WTC11 (cell line): ENCODE results near the gene PARM1.

ENCODE experiments used
- ATF6 ChIP-seq: sonication (generic); formaldehyde crosslinking; IDR thresholded peaks from 2 replicates; pipeline ENCODE4 v1.8.1; 2023; ENCODE audit warnings: mild to moderate bottlenecking, missing genetic modification reagents
- TF ChIP-seq, protein P1 (sequence below): fragments of 200-600 bp; IDR thresholded peaks from 2 replicates; pipeline ENCODE4 v1.8.0; 2022; ENCODE audit warnings: antibody characterized with exemption
- TF ChIP-seq, protein P2 (sequence below): sonication (generic); formaldehyde crosslinking; IDR thresholded peaks from 2 replicates; pipeline ENCODE4 v1.8.0; 2022; ENCODE audit warnings: mild to moderate bottlenecking, missing genetic modification reagents
- TF ChIP-seq, protein P3 (sequence below): sonication (generic); formaldehyde crosslinking; IDR thresholded peaks from 2 replicates; pipeline ENCODE4 v1.8.0; 2023; ENCODE audit warnings: missing genetic modification reagents

DNA sequence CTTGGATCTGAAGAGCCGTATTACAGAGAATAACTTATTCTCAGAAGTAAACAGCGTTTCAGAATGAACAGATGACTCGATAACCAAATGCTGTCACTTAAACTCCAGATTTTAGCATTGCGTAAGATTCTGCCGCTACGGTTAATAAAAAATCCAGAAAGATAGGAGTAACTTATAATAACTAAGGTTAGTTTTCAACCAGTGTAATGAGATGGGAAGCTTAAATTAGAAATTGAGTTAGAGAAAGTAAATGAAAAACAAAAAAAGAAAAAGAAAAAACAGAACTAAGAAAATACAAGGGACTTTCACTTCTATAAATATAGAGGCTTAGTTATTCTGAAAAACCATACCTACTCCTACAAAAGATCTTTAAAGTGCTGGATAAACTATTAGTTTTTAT is 13.1 kb upstream of the PARM1 start:
- TF ChIP-seq, protein P1, sequence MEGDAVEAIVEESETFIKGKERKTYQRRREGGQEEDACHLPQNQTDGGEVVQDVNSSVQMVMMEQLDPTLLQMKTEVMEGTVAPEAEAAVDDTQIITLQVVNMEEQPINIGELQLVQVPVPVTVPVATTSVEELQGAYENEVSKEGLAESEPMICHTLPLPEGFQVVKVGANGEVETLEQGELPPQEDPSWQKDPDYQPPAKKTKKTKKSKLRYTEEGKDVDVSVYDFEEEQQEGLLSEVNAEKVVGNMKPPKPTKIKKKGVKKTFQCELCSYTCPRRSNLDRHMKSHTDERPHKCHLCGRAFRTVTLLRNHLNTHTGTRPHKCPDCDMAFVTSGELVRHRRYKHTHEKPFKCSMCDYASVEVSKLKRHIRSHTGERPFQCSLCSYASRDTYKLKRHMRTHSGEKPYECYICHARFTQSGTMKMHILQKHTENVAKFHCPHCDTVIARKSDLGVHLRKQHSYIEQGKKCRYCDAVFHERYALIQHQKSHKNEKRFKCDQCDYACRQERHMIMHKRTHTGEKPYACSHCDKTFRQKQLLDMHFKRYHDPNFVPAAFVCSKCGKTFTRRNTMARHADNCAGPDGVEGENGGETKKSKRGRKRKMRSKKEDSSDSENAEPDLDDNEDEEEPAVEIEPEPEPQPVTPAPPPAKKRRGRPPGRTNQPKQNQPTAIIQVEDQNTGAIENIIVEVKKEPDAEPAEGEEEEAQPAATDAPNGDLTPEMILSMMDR: no peak
- TF ChIP-seq, protein P2, sequence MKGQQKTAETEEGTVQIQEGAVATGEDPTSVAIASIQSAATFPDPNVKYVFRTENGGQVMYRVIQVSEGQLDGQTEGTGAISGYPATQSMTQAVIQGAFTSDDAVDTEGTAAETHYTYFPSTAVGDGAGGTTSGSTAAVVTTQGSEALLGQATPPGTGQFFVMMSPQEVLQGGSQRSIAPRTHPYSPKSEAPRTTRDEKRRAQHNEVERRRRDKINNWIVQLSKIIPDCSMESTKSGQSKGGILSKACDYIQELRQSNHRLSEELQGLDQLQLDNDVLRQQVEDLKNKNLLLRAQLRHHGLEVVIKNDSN: no peak
- no peak for TF ChIP-seq ATF6 (CRISPR knock-in tag)
- TF ChIP-seq, protein P3, sequence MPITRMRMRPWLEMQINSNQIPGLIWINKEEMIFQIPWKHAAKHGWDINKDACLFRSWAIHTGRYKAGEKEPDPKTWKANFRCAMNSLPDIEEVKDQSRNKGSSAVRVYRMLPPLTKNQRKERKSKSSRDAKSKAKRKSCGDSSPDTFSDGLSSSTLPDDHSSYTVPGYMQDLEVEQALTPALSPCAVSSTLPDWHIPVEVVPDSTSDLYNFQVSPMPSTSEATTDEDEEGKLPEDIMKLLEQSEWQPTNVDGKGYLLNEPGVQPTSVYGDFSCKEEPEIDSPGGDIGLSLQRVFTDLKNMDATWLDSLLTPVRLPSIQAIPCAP (CRISPR knock-in tag): no peak
